B cell (primary cell): ENCODE results near the gene GALNT7. TPM values are rescaled to one million over a fixed set of nuclear protein-coding genes. Genes with fewer than 3 reads are reported as not detected.

Source experiments
- ATAC-seq: fragments of 200-7000 bp; cut with Tn5 transposase; one replicate; pipeline ENCODE4 v1.10.0; 2021; ENCODE audit warnings: low read depth, mild to moderate bottlenecking, moderate number of reproducible peaks, moderate library complexity
- CTCF ChIA-PET: fragments of 350-600 bp; sonication (Branson Sonifier 250); formaldehyde crosslinking; loops from one replicate; lab custom pipeline; 2021; ENCODE audit warnings: antibody characterized with exemption, inconsistent platforms; lab: Charles Lee
- POLR2A ChIA-PET: fragments of 350-600 bp; sonication (Branson Sonifier 250); formaldehyde crosslinking; loops from one replicate; lab custom pipeline; 2021; ENCODE audit warnings: antibody characterized with exemption; lab: Charles Lee
- DNase-seq: peaks from one replicate; pipeline ENCODE4 v3.0.0; 2013
- H2AFZ ChIP-seq: 2 replicates; pipeline ENCODE4 v1.6.1; 2012; ENCODE audit warnings: mild to moderate bottlenecking, low read depth, low read length; ENCODE audit not compliant: insufficient read depth, poor library complexity, severe bottlenecking
- H3K27ac ChIP-seq, 2 donors: 1 replicate in 1 of 2; 2 replicates in 1 of 2; pipeline ENCODE4 v1.5.1; 2012 to 2013; ENCODE audit warnings: low read length in 2 of 2, mild to moderate bottlenecking in 2 of 2, moderate library complexity in 1 of 2
- H3K27me3 ChIP-seq, 4 experiments: fragments of 200-600 bp in 1 of 4; sonication (generic) in 1 of 4; replicated peaks in 1 of 4; 1 replicate in 2 of 4; 2 replicates in 2 of 4; pipeline versions ENCODE4 v1.6.1 to v1.7.0; 2013 to 2016; ENCODE audit warnings: low read length in 3 of 4, mild to moderate bottlenecking in 2 of 4, mixed read lengths in 1 of 4, moderate library complexity in 1 of 4; ENCODE audit not compliant: insufficient read depth in 4 of 4, control insufficient read depth in 3 of 4; ENCODE audit errors: control extremely low read depth in 1 of 4
- H3K36me3 ChIP-seq, 2 experiments: replicated peaks in 1 of 2; 1 replicate in 1 of 2; 2 replicates in 1 of 2; pipeline versions ENCODE4 v1.6.1 to v1.7.1; 2013; ENCODE audit warnings: low read length in 1 of 2; ENCODE audit not compliant: insufficient read depth in 2 of 2, control insufficient read depth in 1 of 2; ENCODE audit errors: control extremely low read depth in 1 of 2, extremely low read depth in 1 of 2
- H3K4me1 ChIP-seq, 2 donors: fragments of 200-600 bp in 1 of 2; sonication (generic) in 1 of 2; 1 replicate in 1 of 2; 2 replicates in 1 of 2; pipeline versions ENCODE4 v1.5.1 to v1.6.1; 2013 to 2017; ENCODE audit warnings: low read length in 2 of 2; ENCODE audit not compliant: control insufficient read depth in 2 of 2, insufficient read depth in 2 of 2
- H3K4me2 ChIP-seq: replicated peaks from 2 replicates; pipeline ENCODE3; 2012; ENCODE audit warnings: mild to moderate bottlenecking, low read depth, low read length; ENCODE audit not compliant: poor library complexity, severe bottlenecking
- H3K4me3 ChIP-seq, 5 experiments: fragments of 200-600 bp in 1 of 5; sonication (generic) in 1 of 5; 1 replicate in 3 of 5; 2 replicates in 2 of 5; pipeline versions ENCODE4 v1.5.1 to v1.7.0; 2011 to 2016; ENCODE audit warnings: low read length in 4 of 5, mild to moderate bottlenecking in 4 of 5, low read depth in 2 of 5, control low read depth in 1 of 5, moderate library complexity in 1 of 5; ENCODE audit not compliant: insufficient read depth in 1 of 5; ENCODE audit errors: control extremely low read depth in 1 of 5, extremely low read depth in 1 of 5
- H3K79me2 ChIP-seq: fragments of 200-600 bp; sonication (generic); one replicate; pipeline ENCODE4 v1.6.0; 2016; ENCODE audit warnings: low read length; ENCODE audit not compliant: control insufficient read depth, insufficient read depth
- H3K9ac ChIP-seq: fragments of 200-600 bp; sonication (generic); 2 replicates; pipeline ENCODE4 v1.6.1; 2017; ENCODE audit warnings: mild to moderate bottlenecking, low read length, moderate library complexity
- H3K9me3 ChIP-seq, 3 donors: one replicate each; pipeline versions ENCODE4 v1.6.1 to v1.7.1; 2013; ENCODE audit warnings: low read length in 2 of 3; ENCODE audit not compliant: control insufficient read depth in 2 of 3, insufficient read depth in 1 of 3; ENCODE audit errors: control extremely low read depth in 1 of 3
- H4K20me1 ChIP-seq: 2 replicates; pipeline ENCODE4 v1.6.0; 2012; ENCODE audit warnings: mild to moderate bottlenecking, low read length; ENCODE audit not compliant: insufficient read depth, control insufficient read depth, poor library complexity, severe bottlenecking
- H3K27ac Mint-ChIP-seq: one replicate; pipeline ENCODE4 v1.8.0; 2021; ENCODE audit warnings: mixed read lengths
- H3K27me3 Mint-ChIP-seq: one replicate; pipeline ENCODE4 v1.8.0; 2021; ENCODE audit warnings: mixed read lengths
- H3K4me1 Mint-ChIP-seq: one replicate; pipeline ENCODE4 v1.8.0; 2021; ENCODE audit warnings: mixed read lengths
- H3K4me3 Mint-ChIP-seq: one replicate; pipeline ENCODE4 v1.8.0; 2021; ENCODE audit warnings: mixed read lengths
- H3K9me3 Mint-ChIP-seq: one replicate; pipeline ENCODE4 v1.8.0; 2022; ENCODE audit warnings: mixed read lengths; ENCODE audit not compliant: insufficient read depth
- EZH2 ChIP-seq: IDR thresholded peaks from 2 replicates; pipeline ENCODE4 v1.6.1; 2012; ENCODE audit warnings: borderline replicate concordance, low read depth, mild to moderate bottlenecking, moderate library complexity, low read length; ENCODE audit not compliant: insufficient read depth, poor library complexity, severe bottlenecking
- WGBS: methylation state at CpG from one replicate; pipeline ENCODE4 v1.1.5; 2013; ENCODE audit warnings: missing lambda C conversion rate; ENCODE audit not compliant: insufficient coverage; 5-methylcytosine and 5-hydroxymethylcytosine counted together
- intact Hi-C: fragments of 100-400 bp; cut with micrococcal nuclease; formaldehyde crosslinking; loops from one replicate; pipeline ENCODE4 v1.10.0; 2022
- polyA plus RNA-seq: library from polyadenylated mRNA; depleted of rRNA; stranded (reverse); fragments of >200 nt; gene quantifications from 2 replicates; pipeline ENCODE4 v1.2.3, GENCODE V29; 2012
- total RNA-seq, 2 donors: library from RNA; stranded (reverse); fragments of 120-200 nt in 1 of 2; gene quantifications; 1 replicate in 1 of 2; 2 replicates in 1 of 2; pipeline versions ENCODE4 v1.2.3 to v1.2.4, GENCODE V29; 2013 to 2022
- TF ChIP-seq, protein P1 (sequence below): fragments of 200-600 bp; IDR thresholded peaks from one replicate; pipeline ENCODE4 v1.8.0; 2022; ENCODE audit warnings: antibody characterized with exemption, mild to moderate bottlenecking

The GALNT7 gene
- total and polyA plus RNA-seq, 2 donors (not counting 1 experiment from before 2014, with no cell fraction given) = 5.8 to 23.7 TPM

DNA sequence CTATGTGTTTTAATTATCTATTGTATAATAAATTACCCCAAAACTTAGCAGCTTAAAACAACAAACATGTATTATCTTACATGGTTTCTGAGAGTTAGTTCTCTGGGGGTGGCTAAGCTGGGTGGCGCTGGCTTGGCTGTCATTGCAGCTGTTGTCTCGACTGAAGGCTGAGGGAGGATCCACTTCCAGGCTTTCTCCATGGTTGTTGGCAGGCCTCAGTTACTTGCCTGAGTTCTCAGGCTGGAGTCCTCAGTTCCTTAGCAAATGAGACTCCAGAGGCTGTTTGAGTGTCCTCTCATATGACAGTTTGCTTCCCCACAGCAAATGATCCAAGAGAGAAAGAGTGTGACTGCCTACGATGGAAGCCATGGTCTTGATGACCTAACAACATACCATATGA lies 23.5 kb upstream of the GALNT7 start:
- TF ChIP-seq, protein P1, sequence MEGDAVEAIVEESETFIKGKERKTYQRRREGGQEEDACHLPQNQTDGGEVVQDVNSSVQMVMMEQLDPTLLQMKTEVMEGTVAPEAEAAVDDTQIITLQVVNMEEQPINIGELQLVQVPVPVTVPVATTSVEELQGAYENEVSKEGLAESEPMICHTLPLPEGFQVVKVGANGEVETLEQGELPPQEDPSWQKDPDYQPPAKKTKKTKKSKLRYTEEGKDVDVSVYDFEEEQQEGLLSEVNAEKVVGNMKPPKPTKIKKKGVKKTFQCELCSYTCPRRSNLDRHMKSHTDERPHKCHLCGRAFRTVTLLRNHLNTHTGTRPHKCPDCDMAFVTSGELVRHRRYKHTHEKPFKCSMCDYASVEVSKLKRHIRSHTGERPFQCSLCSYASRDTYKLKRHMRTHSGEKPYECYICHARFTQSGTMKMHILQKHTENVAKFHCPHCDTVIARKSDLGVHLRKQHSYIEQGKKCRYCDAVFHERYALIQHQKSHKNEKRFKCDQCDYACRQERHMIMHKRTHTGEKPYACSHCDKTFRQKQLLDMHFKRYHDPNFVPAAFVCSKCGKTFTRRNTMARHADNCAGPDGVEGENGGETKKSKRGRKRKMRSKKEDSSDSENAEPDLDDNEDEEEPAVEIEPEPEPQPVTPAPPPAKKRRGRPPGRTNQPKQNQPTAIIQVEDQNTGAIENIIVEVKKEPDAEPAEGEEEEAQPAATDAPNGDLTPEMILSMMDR = no peak
- TF ChIP-seq EZH2 = no peak
- Histone ChIP-seq H3K79me2 (no peaks in the 10 kb centered on the region), H3K9me3 (no peaks in the 10 kb centered on the region), H4K20me1 (no peaks in the 10 kb centered on the region), H2AFZ (no peak overlapping the region), H3K36me3 (no peaks in the 10 kb centered on the region), H3K27ac (no peak overlapping the region), H3K27me3 (no peaks in the 10 kb centered on the region), H3K4me3 (no peak overlapping the region), H3K9ac (no peak overlapping the region), H3K4me1 (no peaks in the 10 kb centered on the region), H3K4me2 (no peak overlapping the region)
- intact Hi-C loops = no loop called here
- no peak for ATAC-seq
- Mint-ChIP-seq H3K27me3 (no peaks in the 10 kb centered on the region), H3K4me3 (no peak overlapping the region), H3K9me3 (no peaks in the 10 kb centered on the region), H3K27ac (no peak overlapping the region), H3K4me1 (no peaks in the 10 kb centered on the region)
- ChIA-PET CTCF (no interaction called here), POLR2A (no interaction called here)
- 100% methylated on average over 3 of the region's 3 CpGs for WGBS
- no peak for DNase-seq

DNA sequence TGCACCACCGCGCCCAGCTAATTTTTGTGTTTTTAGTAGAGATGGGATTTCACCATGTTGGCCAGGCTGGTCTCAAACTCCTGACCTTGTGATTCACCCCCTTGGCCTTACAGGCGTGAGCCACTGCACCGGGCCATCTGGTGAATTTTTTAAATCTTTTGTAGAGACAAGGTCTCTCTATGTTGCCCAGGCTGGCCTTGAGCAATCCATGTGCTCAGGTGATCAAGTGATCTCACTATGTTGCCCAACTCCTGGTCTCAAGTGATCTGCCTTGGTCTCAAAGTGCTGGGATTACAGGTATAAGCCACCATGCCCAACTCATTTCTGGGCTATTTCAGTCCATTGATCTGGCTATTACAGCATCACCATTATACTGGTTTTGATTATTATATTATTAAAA lies 22.2 kb upstream of the GALNT7 start:
- ChIA-PET CTCF (no interaction called here), POLR2A (no interaction called here)
- Mint-ChIP-seq H3K9me3 (no peaks in the 10 kb centered on the region), H3K27ac (no peak overlapping the region), H3K4me3 (no peak overlapping the region), H3K4me1 (no peaks in the 10 kb centered on the region), H3K27me3 (no peaks in the 10 kb centered on the region)
- no peak overlapping the region for H3K9ac ChIP-seq
- H3K4me2 ChIP-seq = no peak overlapping the region
- DNase-seq (no peak), ATAC-seq (no peak)
- H3K27ac ChIP-seq = no peak overlapping the region
- TF ChIP-seq, protein P1 = no peak
- no peak for TF ChIP-seq EZH2
- intact Hi-C loops = no loop called here
- no peak overlapping the region for H2AFZ ChIP-seq
- no peaks in the 10 kb centered on the region for H4K20me1 ChIP-seq
- no peaks in the 10 kb centered on the region for H3K27me3 ChIP-seq
- no peaks in the 10 kb centered on the region for H3K9me3 ChIP-seq
- no peaks in the 10 kb centered on the region for H3K36me3 ChIP-seq
- H3K79me2 ChIP-seq = no peaks in the 10 kb centered on the region
- no peak overlapping the region for H3K4me3 ChIP-seq
- 94% methylated on average over 4 of the region's 4 CpGs for WGBS
- H3K4me1 ChIP-seq = no peaks in the 10 kb centered on the region
